ENCODE results near the gene CEMIP.

DNA sequence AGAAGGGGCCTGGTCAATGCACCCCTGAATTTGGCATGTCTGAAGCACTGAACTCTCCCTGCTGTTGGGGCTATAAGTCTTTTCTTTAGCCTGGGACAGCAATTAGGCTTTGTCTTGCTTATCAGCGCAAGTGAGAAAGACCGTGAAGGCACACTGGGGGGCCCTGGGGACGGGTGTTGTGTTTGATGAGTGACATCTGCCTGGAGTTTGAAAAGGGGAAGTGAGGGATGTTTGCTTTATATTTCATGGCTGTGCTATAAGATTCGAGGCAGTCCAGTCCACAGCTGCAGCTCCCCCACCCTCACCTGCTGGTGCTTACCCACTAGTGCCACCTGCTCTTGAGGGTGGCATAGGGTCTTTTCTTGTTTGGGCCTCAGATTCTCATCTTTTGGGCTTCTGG lies 44.8 kb downstream of the CEMIP start:
- TF ChIP-seq, protein P1, sequence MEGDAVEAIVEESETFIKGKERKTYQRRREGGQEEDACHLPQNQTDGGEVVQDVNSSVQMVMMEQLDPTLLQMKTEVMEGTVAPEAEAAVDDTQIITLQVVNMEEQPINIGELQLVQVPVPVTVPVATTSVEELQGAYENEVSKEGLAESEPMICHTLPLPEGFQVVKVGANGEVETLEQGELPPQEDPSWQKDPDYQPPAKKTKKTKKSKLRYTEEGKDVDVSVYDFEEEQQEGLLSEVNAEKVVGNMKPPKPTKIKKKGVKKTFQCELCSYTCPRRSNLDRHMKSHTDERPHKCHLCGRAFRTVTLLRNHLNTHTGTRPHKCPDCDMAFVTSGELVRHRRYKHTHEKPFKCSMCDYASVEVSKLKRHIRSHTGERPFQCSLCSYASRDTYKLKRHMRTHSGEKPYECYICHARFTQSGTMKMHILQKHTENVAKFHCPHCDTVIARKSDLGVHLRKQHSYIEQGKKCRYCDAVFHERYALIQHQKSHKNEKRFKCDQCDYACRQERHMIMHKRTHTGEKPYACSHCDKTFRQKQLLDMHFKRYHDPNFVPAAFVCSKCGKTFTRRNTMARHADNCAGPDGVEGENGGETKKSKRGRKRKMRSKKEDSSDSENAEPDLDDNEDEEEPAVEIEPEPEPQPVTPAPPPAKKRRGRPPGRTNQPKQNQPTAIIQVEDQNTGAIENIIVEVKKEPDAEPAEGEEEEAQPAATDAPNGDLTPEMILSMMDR (IDR thresholded peaks at IDR 0.05), result no peak
- no peak for TF ChIP-seq POLR2A (IDR thresholded peaks at IDR 0.05)

Measured in lower leg skin (tissue), 3 donors.